ENCODE results near the gene RAB13.

RAB13 gene

DNA sequence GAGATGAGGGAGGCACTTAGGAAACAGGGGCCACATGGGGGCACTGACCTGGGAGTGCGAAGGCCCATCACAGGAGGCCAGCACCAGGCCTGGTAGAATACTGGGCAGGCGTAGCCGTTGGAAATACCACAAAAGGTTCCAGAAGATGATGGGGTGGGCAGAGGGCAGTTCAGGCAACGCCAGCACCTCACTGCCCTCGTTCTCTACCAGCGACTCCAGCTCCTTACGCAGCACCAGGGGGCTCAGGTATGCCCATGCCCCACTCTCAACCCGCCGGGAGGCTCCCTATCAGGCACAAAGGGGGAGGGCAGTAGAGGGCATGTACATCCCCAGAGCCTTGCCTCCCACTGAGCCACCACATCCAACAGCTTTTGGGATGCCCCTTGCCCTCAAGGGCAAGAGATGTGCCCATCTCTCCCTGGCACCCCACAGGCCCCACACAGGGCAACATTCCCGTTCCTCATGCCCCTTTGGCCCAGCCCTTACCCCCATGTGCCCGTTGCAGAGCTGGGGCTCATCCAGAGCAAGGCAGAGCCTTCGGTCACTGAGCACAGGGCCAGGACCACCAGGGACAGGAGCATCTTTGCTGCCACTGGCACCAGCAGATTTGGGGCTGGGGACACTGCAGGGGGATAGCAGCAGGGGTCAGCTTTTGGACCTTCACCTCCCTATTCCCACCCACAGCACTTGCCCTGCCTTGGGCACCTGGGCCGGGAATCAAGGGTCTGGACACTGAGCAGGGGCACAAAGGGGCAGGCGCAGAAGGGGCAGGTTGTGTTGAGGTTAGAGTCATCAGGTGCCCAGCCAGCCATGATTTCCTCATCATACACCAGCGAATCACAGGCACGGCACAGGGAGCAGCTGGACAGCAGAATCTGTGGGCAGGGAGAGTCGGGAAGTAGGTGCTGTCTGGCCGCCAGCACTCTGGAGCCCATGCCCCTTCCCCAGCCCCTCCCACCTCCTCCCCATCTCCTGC, 53.7 kb downstream of the RAB13 start:
- DNase-seq: no peak

Measured in activated gamma-delta T cell (primary cell).